HEK293 (cell line): Measurements from ENCODE around the gene KCNT1.

Experiments
- CTCF ChIP-seq: fragments of 450-650 bp; formaldehyde crosslinking; IDR thresholded peaks from 2 replicates; pipeline ENCODE4 v1.5.1; 2016; ENCODE audit warnings: missing biosample characterization, missing genetic modification characterization
- GLI4 ChIP-seq: fragments of 450-650 bp; formaldehyde crosslinking; IDR thresholded peaks from 2 replicates; pipeline ENCODE4 v1.5.1; 2016; ENCODE audit warnings: missing biosample characterization, missing genetic modification characterization
- MEIS1 ChIP-seq: sonication (generic); formaldehyde crosslinking; IDR thresholded peaks from 2 replicates; pipeline ENCODE4 v1.8.1; 2022; ENCODE audit warnings: missing genetic modification reagents, mild to moderate bottlenecking, borderline replicate concordance
- OSR2 ChIP-seq: fragments of 450-650 bp; formaldehyde crosslinking; IDR thresholded peaks from 2 replicates; pipeline ENCODE4 v1.5.1; 2016; ENCODE audit warnings: missing biosample characterization, missing genetic modification characterization
- REPIN1 ChIP-seq: fragments of 450-650 bp; formaldehyde crosslinking; IDR thresholded peaks from 2 replicates; pipeline ENCODE4 v1.5.1; 2017; ENCODE audit warnings: missing biosample characterization, missing genetic modification characterization, low read depth
- ZFP3 ChIP-seq: fragments of 450-650 bp; formaldehyde crosslinking; IDR thresholded peaks from 2 replicates; pipeline ENCODE4 v1.5.1; 2016; ENCODE audit warnings: low read depth, missing biosample characterization, missing genetic modification characterization
- ZNF239 ChIP-seq: fragments of 450-650 bp; formaldehyde crosslinking; IDR thresholded peaks from 2 replicates; pipeline ENCODE4 v1.5.1; 2016; ENCODE audit warnings: missing biosample characterization, missing genetic modification characterization
- ZNF341 ChIP-seq: fragments of 450-650 bp; formaldehyde crosslinking; IDR thresholded peaks from 2 replicates; pipeline ENCODE4; 2016; ENCODE audit warnings: low read depth, missing biosample characterization, missing genetic modification characterization
- ZNF391 ChIP-seq: fragments of 450-650 bp; formaldehyde crosslinking; IDR thresholded peaks from 2 replicates; pipeline ENCODE4 v1.5.1; 2016; ENCODE audit warnings: low read depth, missing biosample characterization, missing genetic modification characterization, borderline replicate concordance
- ZNF416 ChIP-seq: fragments of 450-650 bp; formaldehyde crosslinking; IDR thresholded peaks from 2 replicates; pipeline ENCODE4 v1.5.1; 2016; ENCODE audit warnings: missing biosample characterization, missing genetic modification characterization
- ZNF501 ChIP-seq: fragments of 450-650 bp; formaldehyde crosslinking; IDR thresholded peaks from 2 replicates; pipeline ENCODE4 v1.5.1; 2016; ENCODE audit warnings: missing biosample characterization, missing genetic modification characterization
- ZSCAN18 ChIP-seq: fragments of 450-650 bp; formaldehyde crosslinking; IDR thresholded peaks from 2 replicates; pipeline ENCODE4 v1.5.1; 2016; ENCODE audit warnings: missing biosample characterization, missing genetic modification characterization

GRCh38 chr9:135693265-135693664 is 8.7 kb upstream of the KCNT1 start:
- TF ChIP-seq CTCF (tag by site-specific recombination) (no peak), MEIS1 (CRISPR knock-in tag) (no peak), ZNF239 (tag by site-specific recombination) (no peak), ZFP3 (tag by site-specific recombination) (no peak), GLI4 (tag by site-specific recombination) (no peak), ZNF391 (tag by site-specific recombination) (no peak), ZNF416 (tag by site-specific recombination) (no peak), REPIN1 (tag by site-specific recombination) (no peak), ZNF341 (tag by site-specific recombination) (no peak), ZSCAN18 (tag by site-specific recombination) (no peak), OSR2 (tag by site-specific recombination) (no peak), ZNF501 (no peak)
